Activated CD4-positive, alpha-beta memory T cell treated with anti-CD3 and anti-CD28 coated beads for 36 hours (primary cell): ENCODE data around the gene UQCRC1. TPM values are rescaled to one million over a fixed set of nuclear protein-coding genes. Genes with fewer than 3 reads are reported as not detected.
A peak's percentile ranks its signal among the peaks of the same experiment; 100 is the strongest.

Experiments used
- CTCF ChIA-PET: fragments of 350-600 bp; sonication (Branson Sonifier 250); formaldehyde crosslinking; loops from one replicate; lab custom pipeline; 2021; ENCODE audit warnings: antibody characterized with exemption, inconsistent platforms; lab: Charles Lee
- POLR2A ChIA-PET: fragments of 350-600 bp; sonication (Branson Sonifier 250); formaldehyde crosslinking; loops from one replicate; lab custom pipeline; 2021; ENCODE audit warnings: antibody characterized with exemption; lab: Charles Lee
- DNase-seq: peaks from one replicate; pipeline ENCODE4 v3.0.0-alpha.2; 2020
- H3K27ac Mint-ChIP-seq: one replicate; pipeline ENCODE4 v1.8.0; 2021; ENCODE audit warnings: mixed read lengths
- H3K27me3 Mint-ChIP-seq: one replicate; pipeline ENCODE4 v1.8.0; 2021; ENCODE audit warnings: mixed read lengths
- H3K36me3 Mint-ChIP-seq: one replicate; pipeline ENCODE4 v1.8.0; 2021; ENCODE audit warnings: mixed read lengths
- H3K4me1 Mint-ChIP-seq: one replicate; pipeline ENCODE4 v1.8.0; 2021; ENCODE audit warnings: low read depth, mixed read lengths
- H3K4me3 Mint-ChIP-seq: one replicate; pipeline ENCODE4 v1.8.0; 2021; ENCODE audit warnings: mild to moderate bottlenecking, mixed read lengths
- H3K9me3 Mint-ChIP-seq: one replicate; pipeline ENCODE4 v1.8.0; 2021; ENCODE audit warnings: mixed read lengths
- intact Hi-C: fragments of 100-400 bp; cut with micrococcal nuclease; formaldehyde crosslinking; loops from one replicate; pipeline ENCODE4 v1.15.1; 2023
- total RNA-seq, 2 experiments: library from RNA; stranded (reverse); gene quantifications; one replicate each; pipeline ENCODE4 v1.2.3, GENCODE V29; 2021

The UQCRC1 gene
- total RNA-seq, 2 experiments from 2014 or later: 251 to 259 TPM

DNA sequence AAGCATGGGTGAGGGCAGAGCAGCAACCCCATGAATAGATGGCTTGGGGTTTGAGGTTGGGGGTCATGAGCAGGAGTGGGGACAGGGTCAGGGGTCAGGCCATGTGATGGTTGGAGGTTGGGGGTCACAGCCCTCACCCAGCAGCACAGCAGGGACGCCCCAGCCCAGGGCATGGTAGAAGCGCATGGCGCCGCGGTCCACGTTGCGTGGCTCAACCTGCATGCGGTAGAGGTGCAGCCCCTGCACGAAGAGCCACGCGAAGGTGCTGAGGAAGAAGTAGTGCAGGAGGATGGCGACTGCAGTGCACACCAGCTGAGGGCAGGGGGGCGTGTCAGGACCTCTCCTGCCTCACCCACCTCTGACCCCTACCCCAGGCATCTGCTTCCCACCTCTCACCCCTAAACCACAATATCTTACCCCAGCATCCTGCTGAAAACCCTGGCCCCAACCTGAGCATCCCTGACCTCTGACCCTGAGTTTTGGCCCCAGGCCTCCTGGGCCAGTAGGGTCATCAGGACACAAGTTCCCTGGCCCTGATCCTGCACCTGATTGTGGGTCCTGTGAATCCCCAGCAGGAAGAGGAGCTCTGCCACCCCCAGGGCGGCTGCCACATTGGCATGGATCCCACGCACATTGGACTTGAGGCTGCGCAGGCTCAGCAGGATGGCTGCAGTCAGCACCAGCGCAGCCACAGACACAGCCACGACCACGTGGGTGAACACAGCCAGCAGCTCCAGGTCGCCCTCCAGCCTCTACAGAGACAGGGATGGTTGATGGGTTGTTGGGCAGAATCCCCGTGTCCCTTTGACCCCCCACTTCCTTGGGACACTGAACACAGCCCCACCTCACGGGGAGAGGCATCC lies 35.7 kb upstream of the UQCRC1 start:
- H3K4me1 Mint-ChIP-seq: no peaks in the 10 kb centered on the region
- peaks cover 2% of the 10 kb centered on the region for H3K36me3 Mint-ChIP-seq
- H3K9me3 Mint-ChIP-seq: no peaks in the 10 kb centered on the region
- no peak for DNase-seq
- H3K27ac Mint-ChIP-seq: no peak overlapping the region
- ChIA-PET CTCF (no interaction called here), POLR2A (interaction anchor here (0.9 kb wide), 1 partner anchor 17 kb away, joined by 3 read pairs; no protein-coding TSS in a partner anchor)
- no peaks in the 10 kb centered on the region for H3K27me3 Mint-ChIP-seq
- intact Hi-C loops: no loop called here
- no peak overlapping the region for H3K4me3 Mint-ChIP-seq

DNA sequence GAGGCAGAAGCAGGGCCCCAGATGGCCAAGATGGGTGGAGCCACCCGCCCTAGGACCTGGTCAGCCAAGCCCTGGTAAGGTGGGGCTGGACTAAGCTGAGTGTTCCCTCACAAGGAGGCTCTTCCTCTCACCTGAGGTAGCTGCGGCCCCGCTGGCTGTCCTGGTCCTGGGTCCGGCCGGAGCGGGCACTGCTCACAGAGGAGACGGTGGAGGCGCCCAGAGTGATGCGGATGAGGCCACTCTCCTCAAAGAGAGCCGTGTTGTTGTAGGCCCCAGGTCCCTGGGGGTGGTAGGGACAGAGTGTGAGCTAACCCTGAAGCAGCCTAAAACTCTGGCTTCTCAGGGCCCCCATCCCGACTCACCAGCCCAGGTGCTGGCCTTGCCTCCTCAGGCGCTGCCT lies 33.2 kb upstream of the UQCRC1 start:
- Mint-ChIP-seq H3K4me3 (no peak overlapping the region), H3K27me3 (no peaks in the 10 kb centered on the region), H3K4me1 (no peaks in the 10 kb centered on the region), H3K9me3 (no peaks in the 10 kb centered on the region), H3K36me3 (peaks cover 2% of the 10 kb centered on the region), H3K27ac (no peak overlapping the region)
- ChIA-PET CTCF (interaction anchor here (1.0 kb wide), 1 partner anchor 44 kb away, joined by 3 read pairs; no protein-coding TSS in a partner anchor), POLR2A (no interaction called here)
- DNase-seq: no peak
- intact Hi-C loops: no loop called here

- no peak for DNase-seq
- Mint-ChIP-seq H3K9me3 (no peaks in the 10 kb centered on the region), H3K27me3 (no peaks in the 10 kb centered on the region), H3K27ac (no peak overlapping the region), H3K4me3 (no peak overlapping the region), H3K4me1 (peaks cover 5% of the 10 kb centered on the region), H3K36me3 (peaks cover 2% of the 10 kb centered on the region)
- POLR2A ChIA-PET: no interaction called here
- CTCF ChIA-PET: interaction anchor here (1.0 kb wide), 1 partner anchor 45 kb away, joined by 3 read pairs; no protein-coding TSS in a partner anchor
- intact Hi-C loops: no loop called here
Measured at GRCh38 chr3:48641396-48641795, 31.9 kb upstream of the UQCRC1 start.

DNA sequence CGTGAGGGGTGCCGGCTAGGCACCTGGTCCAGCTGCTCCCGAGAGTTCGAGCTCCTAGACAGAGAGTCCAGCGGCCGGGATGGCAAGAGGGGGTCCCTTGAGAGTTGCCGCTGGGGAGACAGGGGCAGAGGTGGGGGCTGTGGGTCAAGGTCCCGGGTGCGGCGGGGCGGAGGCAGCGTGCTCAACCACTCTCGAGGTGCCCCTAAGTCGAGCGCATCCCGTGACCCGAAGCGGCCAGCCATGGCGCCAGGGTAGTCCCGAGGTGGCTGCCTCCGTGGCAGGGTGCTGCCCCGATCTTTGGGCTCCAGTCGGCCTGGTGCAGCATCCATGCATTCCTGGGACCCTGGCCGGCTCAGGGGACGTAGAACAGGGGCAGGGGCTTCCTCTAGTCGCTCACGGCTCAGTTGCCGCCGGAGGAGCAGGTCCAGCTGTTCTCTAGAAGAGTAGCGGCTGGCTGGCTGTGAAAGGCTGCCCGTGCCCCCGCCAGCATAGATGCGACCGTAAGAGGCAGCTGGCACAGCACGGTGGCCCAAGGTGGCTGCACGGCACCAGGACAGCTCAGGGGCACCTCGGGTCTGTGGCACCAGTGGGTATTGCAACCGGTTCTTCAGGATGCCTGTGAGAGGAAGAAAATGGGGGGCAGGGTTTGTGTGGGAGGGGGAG lies 30.6 kb upstream of the UQCRC1 start:
- no peaks in the 10 kb centered on the region for H3K9me3 Mint-ChIP-seq

GRCh38 chr3:48637305-48637704 lies 27.9 kb upstream of the UQCRC1 start:
- Mint-ChIP-seq H3K4me3 (no peak overlapping the region), H3K36me3 (peaks cover 6% of the 10 kb centered on the region), H3K9me3 (no peaks in the 10 kb centered on the region), H3K27ac (no peak overlapping the region), H3K4me1 (peaks cover 18% of the 10 kb centered on the region), H3K27me3 (no peaks in the 10 kb centered on the region)
- POLR2A ChIA-PET: no interaction called here
- CTCF ChIA-PET: interaction anchor here (1.4 kb wide), 1 partner anchor 201 kb away, joined by 4 read pairs; no protein-coding TSS in a partner anchor
- no peak for DNase-seq
- intact Hi-C loops: no loop called here

More for the DNA sequence above, 30.6 kb upstream of the UQCRC1 start:
- H3K36me3 Mint-ChIP-seq: peaks cover 2% of the 10 kb centered on the region
- H3K27ac Mint-ChIP-seq: no peak overlapping the region
- ChIA-PET POLR2A (no interaction called here), CTCF (no interaction called here)
- H3K4me3 Mint-ChIP-seq: no peak overlapping the region
- DNase-seq: no peak
- H3K4me1 Mint-ChIP-seq: peaks cover 11% of the 10 kb centered on the region
- no peaks in the 10 kb centered on the region for H3K27me3 Mint-ChIP-seq
- intact Hi-C loops: no loop called here

DNA sequence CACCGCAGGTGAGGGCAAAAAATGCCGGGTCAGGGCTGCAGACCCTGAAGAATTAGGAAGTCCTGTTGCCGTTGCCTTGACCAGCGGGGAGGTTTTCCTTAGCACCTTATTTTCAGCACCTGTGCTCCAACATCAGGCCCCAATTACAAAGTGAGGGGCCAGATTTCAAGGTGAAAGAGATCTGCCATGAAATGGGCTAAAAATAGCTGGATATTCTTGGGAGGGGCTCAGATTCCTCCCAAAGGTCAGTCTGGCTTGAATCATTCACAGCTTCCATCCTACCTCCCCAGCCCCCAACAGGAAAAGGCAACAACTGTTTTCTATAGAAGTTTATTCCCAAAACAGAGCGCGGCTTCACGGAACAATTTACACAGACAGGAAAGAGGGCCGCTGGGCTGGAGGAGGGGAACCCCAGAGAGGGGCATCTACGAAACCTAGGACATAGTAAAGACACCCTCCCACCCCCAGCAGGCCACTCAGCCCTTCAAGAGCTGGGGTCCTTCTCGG lies 26.8 kb upstream of the UQCRC1 start:
- no peak overlapping the region for H3K27ac Mint-ChIP-seq

GRCh38 chr3:48635222-48636021 lies 26.0 kb upstream of the UQCRC1 start, which contains the start of gene SLC26A6:
Gene SLC26A6 (minus strand): TSS chr3:48635461. CDS start chr3:48635393, 68 bp downstream.
- H3K36me3 Mint-ChIP-seq: peaks cover 4% of the 10 kb centered on the region
- peak within 1 kb of the TSS; percentile 89 for H3K4me3 Mint-ChIP-seq
- no peak within 1 kb of the TSS for H3K27ac Mint-ChIP-seq
- peaks cover 18% of the 10 kb centered on the region for H3K4me1 Mint-ChIP-seq
- H3K27me3 Mint-ChIP-seq: no peaks in the 10 kb centered on the region
- peak; percentile 97 for DNase-seq
- intact Hi-C loops: loop anchor here (1.0 to 2.0 kb wide), 8 partner anchors 21 to 447 kb away; partner anchors contain the start of genes CDC25A and UQCRC1
- H3K9me3 Mint-ChIP-seq: no peaks in the 10 kb centered on the region
- ChIA-PET CTCF (interaction anchor here (0.6 to 3.6 kb wide), 30 partner anchors 11 to 395 kb away, joined by 3 to 38 read pairs (median 4); partner anchors contain the start of genes CCDC51, CELSR3, NCKIPSD and PFKFB4), POLR2A (interaction anchor here (0.8 to 2.3 kb wide), 12 partner anchors 10 to 335 kb away, joined by 3 to 11 read pairs (median 4); partner anchors contain the start of genes CELSR3, NME6, PFKFB4 and UQCRC1)

More for the DNA sequence above, 26.8 kb upstream of the UQCRC1 start:
- Mint-ChIP-seq H3K4me3 (peak overlapping the region; percentile 89), H3K4me1 (peaks cover 18% of the 10 kb centered on the region), H3K9me3 (no peaks in the 10 kb centered on the region), H3K27me3 (no peaks in the 10 kb centered on the region), H3K36me3 (peaks cover 4% of the 10 kb centered on the region)
- no peak for DNase-seq
- ChIA-PET POLR2A (interaction anchor here (0.6 to 2.3 kb wide), 12 partner anchors 11 to 336 kb away, joined by 3 to 11 read pairs (median 4); partner anchors contain the start of genes CELSR3, NME6, PFKFB4 and UQCRC1), CTCF (interaction anchor here (0.6 to 3.6 kb wide), 23 partner anchors 12 to 336 kb away, joined by 3 to 38 read pairs (median 5); partner anchors contain the start of genes CCDC51, CELSR3, NCKIPSD and PFKFB4)
- intact Hi-C loops: no loop called here

GRCh38 chr3:48634661-48635221 lies 25.3 kb upstream of the UQCRC1 start:
- Mint-ChIP-seq H3K36me3 (peaks cover 7% of the 10 kb centered on the region), H3K9me3 (no peaks in the 10 kb centered on the region), H3K4me1 (peaks cover 18% of the 10 kb centered on the region), H3K4me3 (peak overlapping the region; percentile 89), H3K27ac (no peak overlapping the region), H3K27me3 (no peaks in the 10 kb centered on the region)
- POLR2A ChIA-PET: interaction anchor here (0.9 to 2.3 kb wide), 6 partner anchors 9 to 161 kb away, joined by 3 to 11 read pairs (median 6); partner anchors contain the start of genes CELSR3 and UQCRC1
- peak; percentile 64 for DNase-seq
- intact Hi-C loops: loop anchor here (1.0 to 2.0 kb wide), 8 partner anchors 20 to 446 kb away; partner anchors contain the start of genes CDC25A and UQCRC1
- CTCF ChIA-PET: interaction anchor here (0.7 to 3.6 kb wide), 24 partner anchors 11 to 394 kb away, joined by 3 to 38 read pairs (median 6); partner anchors contain the start of genes CELSR3, NCKIPSD, PFKFB4 and TMEM89

- peaks cover 18% of the 10 kb centered on the region for H3K4me1 Mint-ChIP-seq
- intact Hi-C loops: loop anchor here (2.0 kb wide), 1 partner anchor 161 kb away; no protein-coding TSS in a partner anchor
- H3K36me3 Mint-ChIP-seq: peaks cover 12% of the 10 kb centered on the region
- H3K27ac Mint-ChIP-seq: no peak overlapping the region
- no peak for DNase-seq
- POLR2A ChIA-PET: interaction anchor here (1.6 kb wide), 1 partner anchor 10 kb away, joined by 3 read pairs; no protein-coding TSS in a partner anchor
- CTCF ChIA-PET: interaction anchor here (0.8 to 3.6 kb wide), 5 partner anchors 22 to 85 kb away, joined by 3 to 38 read pairs (median 29); partner anchors contain the start of genes NCKIPSD, PFKFB4 and UQCRC1
- H3K27me3 Mint-ChIP-seq: no peaks in the 10 kb centered on the region
- H3K4me3 Mint-ChIP-seq: no peak overlapping the region
- no peaks in the 10 kb centered on the region for H3K9me3 Mint-ChIP-seq
Measured at GRCh38 chr3:48633743-48634142, 24.3 kb upstream of the UQCRC1 start.

DNA sequence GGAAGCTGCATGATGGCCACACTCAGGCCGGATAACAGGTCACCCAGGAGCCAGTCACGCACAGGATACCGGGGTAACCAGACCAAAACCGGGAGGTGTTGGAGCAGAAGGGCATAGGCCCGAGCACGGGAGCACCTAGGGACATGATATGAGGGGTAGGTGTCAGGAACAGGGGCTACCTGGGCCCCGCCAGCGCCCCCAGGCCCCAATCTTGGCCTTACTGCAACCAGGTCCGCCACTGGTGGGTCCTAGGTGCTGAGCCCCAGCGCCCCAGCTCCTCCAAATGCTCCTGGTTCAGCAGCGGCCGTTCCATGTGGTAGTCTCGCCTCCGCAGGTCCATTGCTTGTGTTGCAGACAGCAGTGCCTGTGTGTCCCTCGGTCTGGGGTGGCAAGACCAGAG lies 23.8 kb upstream of the UQCRC1 start:
- CTCF ChIA-PET: interaction anchor here (1.8 to 3.6 kb wide), 2 partner anchors 22 to 84 kb away, joined by 6 to 38 read pairs; partner anchors contain the start of gene UQCRC1

More for the DNA sequence above, 23.8 kb upstream of the UQCRC1 start:
- Mint-ChIP-seq H3K27me3 (no peaks in the 10 kb centered on the region), H3K4me3 (no peak overlapping the region), H3K9me3 (no peaks in the 10 kb centered on the region), H3K36me3 (peaks cover 13% of the 10 kb centered on the region), H3K27ac (no peak overlapping the region), H3K4me1 (peaks cover 18% of the 10 kb centered on the region)
- POLR2A ChIA-PET: interaction anchor here (1.6 kb wide), 1 partner anchor 10 kb away, joined by 3 read pairs; no protein-coding TSS in a partner anchor
- no peak for DNase-seq
- intact Hi-C loops: no loop called here
